ENCODE results near the gene BTN2A1.
"Not testable (repeated sequence)": the region's sequence is repeated elsewhere in the genome, so short reads cannot be mapped to it uniquely, and the experiment has no call there.

BTN2A1 gene

GRCh38 chr6:26422329-26422728 lies 35.4 kb upstream of the BTN2A1 start:
- DNase-seq, result no peak
- no peak for TF ChIP-seq GATA1 (IDR thresholded peaks at IDR 0.05; ENCODE audit: low read depth, low read length)
- TF ChIP-seq POLR2A (IDR thresholded peaks at IDR 0.05; ENCODE audit: low read length), result no peak

GRCh38 chr6:26426691-26427450 lies 30.9 kb upstream of the BTN2A1 start:
- TF ChIP-seq POLR2A (IDR thresholded peaks at IDR 0.05; ENCODE audit: low read length), result no peak
- TF ChIP-seq GATA1 (IDR thresholded peaks at IDR 0.05; ENCODE audit: low read depth, low read length), result no peak
- DNase-seq, result no peak

- peak in 1 of 2 experiments; percentile 14 for DNase-seq
- TF ChIP-seq POLR2A (IDR thresholded peaks at IDR 0.05; ENCODE audit: low read length) (no peak), GATA1 (IDR thresholded peaks at IDR 0.05; ENCODE audit: low read depth, low read length) (no peak)
Observed at GRCh38 chr6:26427451-26427809, 30.3 kb upstream of the BTN2A1 start.

GRCh38 chr6:26428206-26428605 lies 29.5 kb upstream of the BTN2A1 start:
- no peak for DNase-seq
- TF ChIP-seq GATA1 (IDR thresholded peaks at IDR 0.05; ENCODE audit: low read depth, low read length), result no peak
- TF ChIP-seq POLR2A (IDR thresholded peaks at IDR 0.05; ENCODE audit: low read length), result no peak

- DNase-seq, result no peak
- TF ChIP-seq GATA1 (IDR thresholded peaks at IDR 0.05; ENCODE audit: low read depth, low read length) (no peak), POLR2A (IDR thresholded peaks at IDR 0.05; ENCODE audit: low read length) (no peak)
Observed at GRCh38 chr6:26430787-26431186, 27.0 kb upstream of the BTN2A1 start.

- peak in 1 of 2 experiments; percentile 4 for DNase-seq
Observed at GRCh38 chr6:26431258-26432172, 26.2 kb upstream of the BTN2A1 start.

GRCh38 chr6:26432627-26433201 lies 25.0 kb upstream of the BTN2A1 start:
- DNase-seq, result no peak
- TF ChIP-seq POLR2A (IDR thresholded peaks at IDR 0.05; ENCODE audit: low read length), result no peak
- TF ChIP-seq GATA1 (IDR thresholded peaks at IDR 0.05; ENCODE audit: low read depth, low read length), result no peak

More at GRCh38 chr6:26431258-26432172, 26.2 kb upstream of the BTN2A1 start:
- TF ChIP-seq GATA1 (IDR thresholded peaks at IDR 0.05; ENCODE audit: low read depth, low read length), result no peak
- TF ChIP-seq POLR2A (IDR thresholded peaks at IDR 0.05; ENCODE audit: low read length), result no peak

- DNase-seq, result not testable (repeated sequence)
Observed at GRCh38 chr6:26433680-26434079, 24.1 kb upstream of the BTN2A1 start.

GRCh38 chr6:26436018-26436417 lies 21.7 kb upstream of the BTN2A1 start:
- no peak for TF ChIP-seq GATA1 (IDR thresholded peaks at IDR 0.05; ENCODE audit: low read depth, low read length)
- no peak for TF ChIP-seq POLR2A (IDR thresholded peaks at IDR 0.05; ENCODE audit: low read length)

GRCh38 chr6:26437550-26437949 lies 20.2 kb upstream of the BTN2A1 start:
- DNase-seq, result peak; percentile 27 to 49

More at GRCh38 chr6:26436018-26436417, 21.7 kb upstream of the BTN2A1 start:
- DNase-seq, result no peak

GRCh38 chr6:26438000-26438399 lies 19.8 kb upstream of the BTN2A1 start:
- DNase-seq, result peak in 1 of 2 experiments; percentile 28
- no peak for TF ChIP-seq GATA1 (IDR thresholded peaks at IDR 0.05; ENCODE audit: low read depth, low read length)
- TF ChIP-seq POLR2A (IDR thresholded peaks at IDR 0.05; ENCODE audit: low read length), result no peak

More at GRCh38 chr6:26437550-26437949, 20.2 kb upstream of the BTN2A1 start:
- TF ChIP-seq POLR2A (IDR thresholded peaks at IDR 0.05; ENCODE audit: low read length), result no peak
- no peak for TF ChIP-seq GATA1 (IDR thresholded peaks at IDR 0.05; ENCODE audit: low read depth, low read length)

GRCh38 chr6:26439151-26440125 lies 18.3 kb upstream of the BTN2A1 start:
- TF ChIP-seq POLR2A (IDR thresholded peaks at IDR 0.05; ENCODE audit: low read length), result no peak
- TF ChIP-seq GATA1 (IDR thresholded peaks at IDR 0.05; ENCODE audit: low read depth, low read length), result no peak
- DNase-seq, result peak; percentile 15 to 37

- no peak for TF ChIP-seq GATA1 (IDR thresholded peaks at IDR 0.05; ENCODE audit: low read depth, low read length)
- TF ChIP-seq POLR2A (IDR thresholded peaks at IDR 0.05; ENCODE audit: low read length), result no peak
- no peak for DNase-seq
Observed at GRCh38 chr6:26440977-26441358, 16.8 kb upstream of the BTN2A1 start.
